CD4-positive, alpha-beta T cell treated with Interleukin-6 for 4 hours (primary cell): ENCODE data around the gene CTIF.
A peak's percentile ranks its signal among the peaks of the same experiment; 100 is the strongest.
"Not testable (repeated sequence)": the region's sequence is repeated elsewhere in the genome, so short reads cannot be mapped to it uniquely, and the experiment has no call there.

Source experiments
- DNase-seq: peaks from one replicate; pipeline ENCODE4 v3.0.0-alpha.2; 2020; ENCODE audit warnings: mixed read lengths

CTIF gene

GRCh38 chr18:48860269-48861180 is 321.7 kb downstream of the CTIF start:
- DNase-seq: no peak

DNA sequence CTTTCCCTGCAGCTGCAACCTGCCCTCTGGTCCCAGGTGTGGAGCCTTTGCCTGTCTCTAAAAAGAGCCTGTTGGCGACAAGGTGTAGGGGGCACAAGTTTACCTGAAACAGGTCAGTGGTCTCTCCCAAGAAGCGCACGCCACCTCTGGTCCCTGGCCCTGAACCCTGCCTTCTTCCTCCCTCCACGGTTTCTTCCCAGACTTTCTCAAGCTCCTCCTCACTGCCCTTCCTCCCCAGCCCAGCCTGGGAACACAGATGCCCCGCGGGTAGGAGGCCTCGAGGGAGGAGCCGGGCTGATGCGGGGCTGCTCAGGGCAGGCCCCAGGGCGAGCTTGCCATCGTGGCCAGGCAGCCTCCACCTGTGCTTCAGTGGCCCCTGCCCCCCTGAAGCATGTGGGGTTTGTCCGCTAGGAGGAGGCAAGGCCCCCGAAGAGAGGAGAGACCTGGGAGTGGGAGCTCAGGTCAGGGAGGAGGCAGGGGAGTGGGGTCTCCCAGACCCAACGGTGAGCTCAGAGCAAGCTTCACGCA is 322.4 kb downstream of the CTIF start:
- no peak for DNase-seq

DNA sequence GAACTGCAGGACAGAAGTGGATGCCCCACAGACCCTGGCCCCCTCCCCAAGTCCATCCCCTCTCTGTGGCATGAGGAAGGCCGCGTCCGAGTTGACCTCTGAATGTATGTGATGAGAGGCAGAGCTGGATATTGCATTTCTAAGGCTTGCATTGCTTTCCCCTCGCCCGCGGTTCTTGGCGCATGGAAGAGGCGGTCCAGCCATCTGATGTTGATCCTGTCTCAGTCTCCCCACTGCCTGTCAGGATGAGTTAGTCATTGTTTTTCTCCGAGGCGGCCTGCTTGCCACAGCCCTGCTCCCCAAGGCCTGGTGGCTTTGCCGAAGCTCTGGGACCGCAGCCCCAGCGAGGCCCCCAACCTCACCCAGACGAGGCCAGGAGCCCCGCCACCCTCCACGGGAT is 323.3 kb downstream of the CTIF start:
- DNase-seq: no peak

DNA sequence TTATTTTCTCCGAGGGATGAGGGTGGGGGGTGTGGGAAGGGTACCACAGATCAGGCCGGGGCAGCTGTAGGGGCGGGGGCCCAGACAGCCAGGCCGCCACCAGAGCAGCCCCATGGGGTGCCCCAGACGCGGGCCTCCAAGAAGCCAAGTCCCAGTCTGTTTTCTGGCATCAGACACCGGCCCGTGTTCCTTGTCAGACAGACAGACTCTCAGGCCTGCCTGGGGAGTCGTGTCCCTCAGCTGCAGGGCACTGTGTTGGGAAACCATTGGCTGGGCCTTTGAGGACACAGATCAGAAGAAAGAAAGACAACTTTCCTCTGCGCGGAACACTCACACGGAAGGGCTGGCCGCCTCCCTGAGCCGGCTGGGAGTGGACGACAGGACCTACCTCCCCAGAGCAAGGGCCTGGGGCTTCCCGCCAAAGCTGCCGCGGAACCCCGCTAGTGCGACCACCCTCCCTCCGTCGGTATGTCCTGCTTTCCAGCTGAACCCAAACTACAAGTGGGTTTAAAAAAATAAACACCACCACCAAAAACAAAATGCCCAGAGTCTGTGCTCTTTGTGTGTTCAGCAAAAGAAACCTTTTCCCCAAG is 323.9 kb downstream of the CTIF start:
- no peak for DNase-seq

- no peak for DNase-seq
Observed at GRCh38 chr18:48863432-48864065, 324.7 kb downstream of the CTIF start.

DNA sequence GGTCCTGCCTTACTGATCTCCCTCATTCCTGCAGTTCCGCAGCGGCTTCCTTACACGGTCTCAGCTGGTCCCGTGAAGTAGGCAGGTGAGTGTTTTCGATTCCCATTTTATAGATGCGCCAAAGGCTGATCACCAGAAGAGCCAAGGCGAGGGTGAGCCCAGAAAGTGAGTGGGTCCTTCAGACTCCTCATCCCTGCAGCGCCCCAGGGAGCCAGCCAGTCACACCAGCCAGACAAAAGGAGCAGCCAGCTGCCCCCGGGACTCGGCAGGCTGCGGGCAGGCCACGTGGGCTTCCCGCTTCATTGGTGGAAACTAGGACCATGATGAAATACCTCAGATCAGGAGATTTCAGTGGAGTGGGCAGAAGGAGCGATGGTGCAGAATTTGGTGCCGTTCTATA is 326.0 kb downstream of the CTIF start:
- DNase-seq: no peak

DNA sequence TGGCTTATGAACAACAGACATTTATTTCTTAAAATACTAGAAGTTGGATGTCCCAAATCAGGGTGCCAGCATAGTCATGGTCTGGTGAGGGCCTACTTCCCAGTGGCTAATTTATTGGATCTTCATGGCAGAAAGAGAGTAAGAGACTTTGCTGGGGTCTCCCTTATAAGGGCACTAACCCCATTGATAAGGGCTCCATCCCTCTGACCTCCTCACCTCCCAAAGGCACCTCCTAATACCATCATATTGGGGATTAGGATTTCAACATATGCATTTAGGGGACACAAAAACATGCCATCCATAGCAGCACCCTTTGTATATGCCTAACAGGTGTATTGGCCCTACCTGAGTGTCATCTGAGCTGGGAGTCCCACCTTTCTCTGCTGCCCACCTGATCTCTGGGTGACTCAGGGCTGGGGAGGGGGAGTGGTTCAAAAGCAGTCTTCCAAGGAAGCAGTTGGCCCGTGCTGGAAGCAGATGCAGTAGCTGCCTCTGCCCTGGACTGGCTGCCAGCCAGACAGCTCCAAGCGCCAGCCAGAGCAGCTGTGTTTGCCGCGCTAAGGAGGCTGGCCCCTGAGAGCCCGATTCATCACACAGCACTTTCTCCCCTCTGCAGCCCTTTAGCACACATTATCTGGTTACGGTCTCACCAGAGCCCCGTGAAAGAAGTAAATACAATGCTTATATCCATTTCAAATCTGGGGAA is 327.4 kb downstream of the CTIF start:
- no peak for DNase-seq

GRCh38 chr18:48866856-48867255 is 328.0 kb downstream of the CTIF start:
- no peak for DNase-seq

GRCh38 chr18:48867978-48868377 is 329.1 kb downstream of the CTIF start:
- DNase-seq: no peak

GRCh38 chr18:48868468-48869466 is 329.9 kb downstream of the CTIF start:
- peak; percentile 37 for DNase-seq

DNA sequence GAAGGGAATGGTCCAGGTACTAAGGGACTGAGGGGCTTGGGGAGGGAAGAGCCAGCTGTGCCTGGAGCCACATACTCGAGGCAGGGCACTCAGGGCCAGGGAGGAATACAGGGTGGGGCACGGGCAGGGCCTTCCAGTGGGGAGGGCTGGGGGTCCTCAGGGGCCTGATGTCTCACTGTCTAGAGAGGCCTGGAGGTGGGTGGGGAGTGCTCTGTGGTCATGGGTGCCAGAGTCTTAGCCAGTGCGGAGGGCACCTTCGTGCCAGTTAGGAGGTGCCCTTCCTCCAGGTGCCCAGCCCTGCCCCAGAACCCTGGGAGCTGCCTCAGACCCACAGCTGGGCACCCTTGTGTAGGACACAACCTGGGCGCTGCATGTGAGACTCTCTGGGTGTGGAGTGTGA is 330.8 kb downstream of the CTIF start:
- no peak for DNase-seq

DNA sequence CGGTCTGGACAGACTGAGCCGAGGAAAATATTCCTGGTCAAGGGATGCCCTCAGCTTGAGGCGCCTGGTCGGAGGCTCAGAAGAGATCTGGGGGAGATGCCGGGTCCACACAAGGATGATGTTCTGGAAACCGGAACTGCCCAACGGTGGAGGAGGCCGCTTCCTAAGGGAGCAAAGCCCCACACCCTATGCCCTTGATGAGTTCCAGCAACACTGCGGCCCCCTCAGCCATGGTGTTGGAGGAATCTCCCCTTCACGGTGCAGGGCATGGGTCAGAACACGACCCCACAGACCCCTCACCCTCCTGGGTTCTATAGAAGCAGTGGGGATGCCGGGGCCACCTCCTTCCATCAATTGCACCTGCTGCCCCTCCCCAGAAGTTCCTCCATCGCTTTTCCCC is 332.1 kb downstream of the CTIF start:
- not testable (repeated sequence) for DNase-seq

- DNase-seq: no peak
Observed at GRCh38 chr18:48871391-48872166, 332.7 kb downstream of the CTIF start.

DNA sequence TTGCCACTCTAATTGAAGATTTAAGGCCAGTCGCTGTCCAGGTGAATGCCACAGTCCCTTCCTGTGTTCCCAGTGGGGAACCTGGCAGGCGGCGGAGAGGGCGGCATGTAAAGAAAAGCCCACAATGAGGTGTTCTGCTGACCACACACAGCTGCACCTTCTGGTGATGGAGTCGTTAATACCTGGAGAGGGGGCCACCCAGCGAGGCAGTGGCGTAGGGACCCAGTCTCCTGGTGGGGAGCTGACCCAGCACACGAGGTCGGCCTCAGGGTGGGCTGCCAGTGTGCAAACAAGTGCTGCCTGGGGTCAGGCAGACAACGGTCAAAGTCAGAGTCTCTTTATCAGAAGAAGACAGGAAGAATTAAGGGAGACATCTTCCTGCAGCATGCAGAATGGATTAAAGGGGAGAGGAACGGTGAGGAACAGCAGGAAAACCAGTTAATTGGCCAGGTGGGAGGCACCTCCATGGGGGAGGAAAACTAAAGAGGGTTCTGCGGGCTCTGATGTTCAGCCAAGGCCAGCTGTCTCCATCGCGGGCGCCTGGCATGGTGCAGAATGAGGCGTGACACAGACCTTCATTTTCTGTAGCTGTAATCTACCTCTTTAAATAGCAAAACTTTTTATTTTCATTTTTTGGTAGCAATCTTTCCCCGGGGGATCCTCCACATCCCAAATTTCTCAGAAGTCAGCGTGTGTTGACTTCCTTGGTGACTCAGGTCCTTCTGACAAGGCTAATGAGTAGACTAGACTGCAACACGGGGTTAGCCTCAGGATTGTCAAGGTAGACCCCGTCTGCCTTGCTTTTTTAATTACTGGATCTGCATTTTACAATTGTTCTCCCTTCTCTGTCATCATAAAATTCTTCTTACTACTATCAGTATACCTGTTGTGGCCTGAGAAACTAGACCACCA is 333.7 kb downstream of the CTIF start:
- DNase-seq: no peak

DNA sequence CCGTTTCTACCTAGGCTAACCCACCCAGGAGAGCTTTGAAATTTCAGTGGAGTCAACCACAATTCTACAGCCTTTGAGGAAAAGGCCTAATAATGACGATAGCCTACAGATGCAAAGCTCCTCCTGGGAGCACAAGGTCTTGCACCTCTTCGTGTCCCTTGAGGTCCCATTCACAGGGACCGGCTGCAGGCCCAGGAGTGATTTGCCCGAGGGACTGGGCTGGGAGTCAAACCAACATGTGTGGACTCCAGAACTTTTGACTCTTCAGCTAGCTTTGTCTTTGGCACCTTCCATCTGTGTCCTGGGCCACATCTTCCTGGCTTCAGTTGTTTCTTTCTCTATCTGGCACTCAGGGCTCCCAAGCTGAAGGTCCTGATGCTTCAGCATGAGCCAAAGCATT is 335.4 kb downstream of the CTIF start:
- DNase-seq: no peak

DNA sequence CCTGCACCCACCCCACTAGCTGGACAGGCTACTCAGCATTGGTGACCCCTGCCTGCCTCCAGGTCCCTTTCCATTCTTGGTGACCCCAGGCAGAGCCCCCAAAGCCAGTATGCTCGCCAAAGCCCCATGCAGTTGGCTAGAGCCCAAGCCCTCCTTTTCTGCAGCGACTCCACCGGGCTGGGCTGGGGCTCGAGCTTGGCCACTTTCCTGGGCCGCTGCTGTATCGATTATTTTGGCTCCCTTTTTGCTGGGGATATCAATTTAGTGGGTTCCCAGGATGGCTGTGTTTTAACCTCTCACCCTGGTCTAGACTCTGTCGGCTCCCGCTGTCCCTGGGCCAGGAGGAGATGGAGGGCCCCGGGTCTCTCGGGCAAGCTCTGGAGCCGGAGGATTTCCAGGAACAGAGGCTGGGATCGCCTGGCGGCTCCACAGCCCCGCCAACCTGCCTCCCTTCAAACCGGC is 335.9 kb downstream of the CTIF start:
- no peak for DNase-seq

DNA sequence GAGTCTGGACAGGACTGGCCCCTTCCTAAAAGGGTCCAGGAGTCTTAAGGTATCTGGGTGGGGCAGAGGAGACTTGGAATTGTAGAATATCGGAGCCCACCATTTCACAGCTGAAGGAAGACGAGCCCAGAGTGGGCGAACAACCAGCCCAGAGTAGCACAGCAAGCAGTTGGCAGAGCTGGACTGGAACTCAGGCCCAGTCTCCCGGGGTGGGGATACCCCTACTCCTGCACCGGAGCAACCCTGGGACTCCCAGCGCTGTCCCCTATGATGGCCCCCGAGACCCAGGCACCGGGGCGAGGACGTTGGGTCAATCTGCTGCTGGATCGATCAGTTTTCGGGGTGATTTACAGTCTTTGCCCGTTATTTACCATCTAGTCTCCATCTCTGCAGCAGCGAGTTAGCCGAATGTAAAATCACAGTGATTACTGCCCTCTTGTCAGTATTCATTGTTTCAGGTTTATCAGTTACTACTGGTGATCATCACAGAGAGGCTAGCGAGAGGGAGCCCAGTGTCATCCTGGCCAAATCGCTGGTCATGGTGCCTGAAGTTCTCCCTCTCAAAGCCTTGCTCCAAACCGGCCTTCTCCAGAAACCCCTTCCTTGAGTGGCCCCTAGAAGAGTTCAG is 336.6 kb downstream of the CTIF start:
- no peak for DNase-seq

- DNase-seq: no peak
Observed at GRCh38 chr18:48875942-48876511, 337.2 kb downstream of the CTIF start.

GRCh38 chr18:48876590-48876989 is 337.8 kb downstream of the CTIF start:
- DNase-seq: no peak
